Activated CD8-positive, alpha-beta memory T cell treated with anti-CD3 and anti-CD28 coated beads, Interleukin-2, amount 50 U/mL, for 48 hours (primary cell): ENCODE measurements around the gene CRY1.
"Not testable (repeated sequence)": the region's sequence is repeated elsewhere in the genome, so short reads cannot be mapped to it uniquely, and the experiment has no call there.

Experiments used
- DNase-seq: peaks from one replicate; pipeline ENCODE4 v3.0.0-alpha.2; 2020

Gene CRY1

GRCh38 chr12:107057071-107057834 lies 36.1 kb downstream of the CRY1 start:
- DNase-seq = no peak

DNA sequence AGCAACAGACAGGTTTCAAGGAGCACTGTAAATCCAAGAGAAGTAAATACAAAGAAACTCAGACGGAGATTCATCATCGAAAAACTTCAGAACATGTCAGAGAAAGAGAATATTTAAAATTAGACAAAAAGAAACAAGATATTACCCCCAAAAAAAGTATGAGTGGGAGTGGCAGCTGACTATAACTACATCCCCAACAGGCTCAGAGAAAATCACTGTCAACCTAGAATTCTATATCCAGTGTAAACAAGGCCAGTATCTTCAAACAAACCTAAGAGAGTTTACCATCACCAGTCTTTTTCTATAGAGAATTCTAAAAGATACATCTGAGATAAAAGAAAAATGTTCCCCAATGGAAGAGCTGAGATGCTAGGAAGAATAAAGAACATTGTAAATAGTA lies 39.6 kb downstream of the CRY1 start:
- DNase-seq = no peak

- DNase-seq = no peak
These were observed 48.2 kb downstream of the CRY1 start for GRCh38 chr12:107045186-107045585.

DNA sequence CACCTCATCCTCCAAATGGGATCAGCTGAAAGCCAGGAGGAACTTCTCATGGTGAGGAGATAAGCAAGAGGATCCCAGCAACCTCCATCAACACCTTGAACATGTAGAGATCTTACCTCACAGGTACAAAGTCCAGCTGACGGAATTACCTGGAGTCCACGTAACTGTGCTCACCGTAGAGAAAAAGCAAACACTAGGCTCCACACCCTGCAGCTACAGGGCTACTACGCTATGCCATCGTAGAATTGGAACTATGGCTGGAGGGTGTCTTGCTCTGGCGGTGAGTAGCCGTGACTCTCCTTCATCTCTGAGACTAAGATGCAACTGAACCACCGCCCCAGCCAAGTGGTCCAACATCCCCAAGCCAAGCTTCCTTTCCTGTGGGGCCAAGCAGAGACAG lies 50.5 kb downstream of the CRY1 start:
- no peak for DNase-seq

DNA sequence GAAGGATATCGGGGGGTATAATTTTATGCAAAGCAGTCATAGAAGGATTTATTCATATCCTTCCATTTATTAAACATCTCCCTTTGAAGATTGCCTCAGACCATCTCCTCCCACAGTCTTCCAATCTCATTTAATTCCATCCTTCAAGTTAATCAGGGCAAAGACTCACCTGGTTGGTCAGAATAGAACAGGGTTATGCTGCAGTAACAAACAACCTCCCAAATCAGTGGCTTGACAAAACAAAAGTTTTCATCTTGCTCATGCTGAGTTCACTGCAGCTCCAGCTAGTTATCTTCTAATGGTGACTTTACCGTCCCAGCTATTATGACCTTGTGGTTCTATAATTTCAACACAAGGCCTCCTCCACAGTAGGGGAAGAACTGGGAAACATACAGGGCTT lies 57.6 kb downstream of the CRY1 start:
- no peak for DNase-seq

- no peak for DNase-seq
These were observed 59.3 kb downstream of the CRY1 start for GRCh38 chr12:107033758-107034739.

DNA sequence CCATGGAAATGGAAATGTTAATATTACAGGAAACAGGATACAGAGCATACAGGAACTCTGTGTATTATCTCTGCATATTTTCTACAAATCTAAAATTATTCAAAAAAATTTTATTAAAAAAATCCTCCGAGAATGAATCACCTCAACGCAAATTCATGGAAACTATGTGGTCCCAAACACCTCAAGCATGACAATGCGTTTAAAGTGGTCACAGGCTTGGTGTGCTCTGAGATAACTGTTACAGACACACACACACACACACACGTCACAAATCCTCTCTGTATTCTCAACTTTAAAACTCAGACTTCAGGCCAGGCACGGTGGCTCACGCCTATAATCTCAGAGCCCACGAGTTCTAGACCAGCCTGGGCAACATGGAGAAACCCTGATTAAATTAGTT lies 61.1 kb downstream of the CRY1 start:
- no peak for DNase-seq

GRCh38 chr12:107031061-107031460 lies 62.3 kb downstream of the CRY1 start:
- DNase-seq = no peak

DNA sequence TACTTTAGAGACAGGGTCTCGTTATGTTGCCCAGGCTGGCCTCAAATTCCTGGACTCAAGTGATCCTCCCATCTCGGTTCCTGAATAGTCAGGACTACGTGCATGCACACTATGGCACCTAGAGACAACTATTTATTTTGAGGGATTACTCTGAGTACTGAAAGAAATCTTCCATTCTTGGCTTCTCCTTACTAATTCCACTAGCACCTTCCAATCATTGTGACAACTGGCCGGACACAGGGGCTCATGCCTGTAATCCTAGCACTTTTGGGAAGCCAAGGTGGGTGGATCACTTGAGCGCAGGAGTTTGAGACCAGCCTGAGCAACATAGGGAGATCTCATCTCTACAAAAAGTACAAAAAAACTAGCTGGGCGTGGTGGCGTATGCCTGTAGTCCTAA lies 64.3 kb downstream of the CRY1 start:
- DNase-seq = no peak

GRCh38 chr12:107027636-107028053 lies 65.7 kb downstream of the CRY1 start:
- DNase-seq = no peak

- DNase-seq = no peak
These were observed 66.3 kb downstream of the CRY1 start for GRCh38 chr12:107026806-107027635.

DNA sequence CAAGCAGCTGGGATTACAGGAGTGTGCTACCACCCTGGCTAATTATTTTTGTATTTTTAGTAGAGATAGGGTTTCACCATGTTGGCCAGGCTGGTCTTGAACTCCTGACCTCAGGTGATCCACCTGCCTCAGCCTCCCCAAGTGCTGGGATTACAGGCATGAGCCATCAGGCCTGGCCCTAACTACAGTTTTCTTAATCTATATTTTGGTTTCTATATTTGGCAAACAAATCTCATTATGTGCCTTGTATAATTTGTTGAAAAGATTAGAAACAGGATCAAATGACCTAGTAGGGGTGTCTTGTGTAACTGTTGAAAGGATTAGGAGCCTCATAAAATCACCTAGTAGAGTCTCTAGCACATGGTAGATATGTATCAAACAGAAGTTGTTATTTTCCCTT lies 67.0 kb downstream of the CRY1 start:
- not testable (repeated sequence) for DNase-seq

- DNase-seq = no peak
These were observed 67.7 kb downstream of the CRY1 start for GRCh38 chr12:107025671-107026070.

DNA sequence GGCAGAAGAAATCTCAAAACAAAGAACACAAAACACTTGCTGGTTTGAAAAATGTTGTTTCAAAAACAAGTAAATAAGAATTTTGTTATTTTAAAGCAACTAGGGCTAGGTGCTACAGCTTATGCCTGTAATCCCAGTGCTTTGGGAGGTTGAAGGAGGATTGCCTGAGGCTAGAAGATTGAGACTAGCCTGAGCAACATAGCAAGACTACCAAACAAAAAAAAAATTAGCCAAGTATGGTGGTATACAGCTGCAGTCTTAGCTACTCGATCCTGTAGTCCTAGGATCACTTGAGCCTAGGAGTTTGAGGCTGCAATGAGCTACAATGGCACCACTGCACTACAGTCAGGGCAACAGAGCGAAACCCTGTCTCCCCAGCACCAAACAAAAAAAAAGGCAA lies 73.8 kb downstream of the CRY1 start:
- no peak for DNase-seq

DNA sequence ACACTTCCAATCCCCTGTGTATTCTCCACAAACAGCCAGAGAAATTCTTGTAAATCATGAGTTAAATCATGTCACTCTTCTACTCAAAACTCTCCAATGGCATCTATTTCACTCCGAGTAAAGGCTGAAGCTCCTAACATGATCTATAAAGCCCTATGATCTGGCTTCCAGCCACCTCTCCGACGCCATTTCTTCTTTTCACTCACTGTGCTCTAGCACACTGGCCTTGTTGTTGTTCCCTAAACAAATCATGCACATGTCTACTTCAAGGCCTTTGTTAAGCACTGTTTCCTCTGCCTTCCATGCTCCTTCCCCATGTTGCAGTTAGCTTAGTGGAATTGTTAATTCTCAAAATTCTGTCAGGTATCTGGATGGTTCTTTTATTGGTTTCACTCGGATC lies 76.3 kb downstream of the CRY1 start:
- no peak for DNase-seq

DNA sequence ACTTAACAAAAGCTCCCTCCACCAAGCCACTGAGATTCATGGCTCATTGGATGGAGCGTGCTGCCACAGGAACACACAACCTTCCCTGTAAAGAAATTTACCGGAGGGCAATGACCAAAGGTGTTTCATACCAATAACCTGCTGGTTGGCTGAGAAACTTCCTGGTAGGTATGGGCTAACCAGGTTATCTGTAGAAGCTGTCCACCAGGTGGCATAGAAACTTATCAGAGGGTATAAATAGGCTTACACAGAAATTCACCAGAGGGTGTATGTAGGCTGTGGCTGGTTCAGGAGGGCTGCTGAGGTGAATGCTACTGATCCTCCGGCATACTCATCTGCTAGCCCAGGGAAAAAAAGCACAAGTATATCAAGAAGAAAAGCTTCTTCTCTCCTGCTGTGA lies 79.3 kb downstream of the CRY1 start:
- DNase-seq = no peak

GRCh38 chr12:107012736-107013425 lies 80.5 kb downstream of the CRY1 start:
- no peak for DNase-seq

DNA sequence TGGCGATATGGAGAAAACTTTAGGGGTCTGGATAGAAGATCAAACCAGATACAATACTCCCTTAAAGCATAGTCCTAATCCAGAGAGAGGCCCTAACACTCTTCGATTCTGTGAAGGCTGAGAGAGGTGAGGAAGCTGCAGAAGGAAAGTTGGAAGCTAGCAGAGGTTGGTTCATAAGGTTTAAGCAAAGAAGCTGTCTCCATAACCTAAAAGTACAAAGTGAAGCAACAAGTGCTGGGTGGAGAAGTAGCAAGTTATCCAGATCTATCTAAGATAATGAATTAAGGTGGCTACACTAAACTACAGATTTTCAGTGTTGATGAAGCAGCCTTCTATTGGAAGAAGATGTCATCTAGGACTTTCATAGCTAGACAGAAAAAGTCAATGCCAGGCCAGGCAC lies 81.8 kb downstream of the CRY1 start:
- DNase-seq = no peak

- DNase-seq = no peak
These were observed 85.9 kb downstream of the CRY1 start for GRCh38 chr12:107007411-107007810.

GRCh38 chr12:107002665-107003064 lies 90.7 kb downstream of the CRY1 start:
- not testable (repeated sequence) for DNase-seq

GRCh38 chr12:106999446-106999845 lies 93.9 kb downstream of the CRY1 start:
- DNase-seq = no peak

- DNase-seq = no peak
These were observed 95.4 kb downstream of the CRY1 start for GRCh38 chr12:106997916-106998315.
